Posterior vena cava (tissue), 2 donors: ENCODE data around the gene LRR1. TPM values are rescaled to one million over a fixed set of nuclear protein-coding genes. Genes with fewer than 3 reads are reported as not detected.

ENCODE experiments used
- total RNA-seq, 2 donors: library from RNA; stranded (reverse); fragmentation: NEBNext Ultra II Directional; extraction: Animal tissue kit (Norgen Biotek cat#: 25700); gene quantifications; one replicate each; pipeline ENCODE4 v1.2.1, GENCODE V29; 2021
- donor health status: DM: yes; HTN: yes; CAD: no.
- donor health status: DM: yes; HTN: yes; CAD: no.

Gene LRR1
- total RNA-seq, 2 donors from 2014 or later, result 7.1 to 8.5 TPM

Other genes with a start within 250 kb of the LRR1 start
- gene RPS29, start 12.6 kb upstream of the LRR1 start, total RNA-seq, result 1,000 to 10,000 TPM; 1,012 to 1,062 TPM
- 100 to 1,000 TPM; 130 to 144 TPM for gene RPL36AL, start 21.7 kb downstream of the LRR1 start, total RNA-seq
- 10 to 100 TPM; 33.0 to 34.4 TPM for gene MGAT2, start 21.9 kb downstream of the LRR1 start, total RNA-seq
- 1 to 10 TPM; 4.3 to 6.1 TPM for gene DNAAF2, start 36.3 kb downstream of the LRR1 start, total RNA-seq
- gene POLE2, start 89.3 kb downstream of the LRR1 start, total RNA-seq, result 1 to 10 TPM; 3.2 to 4.1 TPM
- gene KLHDC1, start 94.2 kb downstream of the LRR1 start, total RNA-seq, result 10 to 100 TPM in 1 of 2 donors, 1 to 10 TPM in 1; 7.7 to 11.9 TPM
- gene KLHDC2, start 169.2 kb downstream of the LRR1 start, total RNA-seq, result 10 to 100 TPM; 42.7 to 61.5 TPM